Transverse colon (tissue), 4 donors: ENCODE results near the gene ATCAY.

Experiments
- EP300 ChIP-seq: sonication (generic); formaldehyde crosslinking; IDR thresholded peaks from one replicate; pipeline ENCODE4 v1.6.1; 2017; ENCODE audit warnings: antibody characterized with exemption, low read depth
- POLR2A ChIP-seq: fragments of 450-650 bp; IDR thresholded peaks from one replicate; pipeline ENCODE4 v1.6.1; 2016; ENCODE audit warnings: antibody characterized with exemption, mild to moderate bottlenecking, moderate library complexity
- POLR2AphosphoS5 ChIP-seq, 3 donors: sonication (generic); formaldehyde crosslinking; IDR thresholded peaks; one replicate each; pipeline ENCODE4 v1.6.1; 2016; ENCODE audit warnings: antibody characterized with exemption in 3 of 3
- TF ChIP-seq, protein P1 (sequence below), 5 experiments: fragments of 200-600 bp in 3 of 5; fragments of 450-650 bp in 2 of 5; sonication (generic) in 3 of 5; IDR thresholded peaks; 1 replicate in 2 of 5; 2 replicates in 3 of 5; pipeline ENCODE4 v1.5.1; 2016 to 2017; ENCODE audit warnings: antibody characterized with exemption in 5 of 5, inconsistent platforms in 3 of 5, mild to moderate bottlenecking in 2 of 5, moderate library complexity in 1 of 5

DNA sequence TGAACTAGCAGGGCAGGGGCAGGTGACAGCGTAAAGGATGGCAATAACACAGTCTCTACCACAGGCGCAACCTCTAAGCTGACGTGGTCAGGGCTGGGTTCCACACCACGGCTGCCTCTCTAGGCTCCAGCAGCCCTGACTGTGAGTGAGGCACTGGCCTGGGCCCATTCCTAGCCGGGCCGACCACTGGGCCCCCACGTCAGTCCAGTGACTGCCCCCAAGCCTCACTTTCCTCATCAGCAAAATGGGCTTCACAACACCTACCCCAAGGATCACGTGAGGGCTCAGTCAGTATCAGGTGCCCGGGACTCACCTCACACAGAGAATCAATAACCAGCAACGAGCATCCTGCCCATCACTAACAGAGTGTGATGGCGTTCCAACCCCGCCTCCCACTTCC, 16.8 kb upstream of the ATCAY start:
- TF ChIP-seq, protein P1, sequence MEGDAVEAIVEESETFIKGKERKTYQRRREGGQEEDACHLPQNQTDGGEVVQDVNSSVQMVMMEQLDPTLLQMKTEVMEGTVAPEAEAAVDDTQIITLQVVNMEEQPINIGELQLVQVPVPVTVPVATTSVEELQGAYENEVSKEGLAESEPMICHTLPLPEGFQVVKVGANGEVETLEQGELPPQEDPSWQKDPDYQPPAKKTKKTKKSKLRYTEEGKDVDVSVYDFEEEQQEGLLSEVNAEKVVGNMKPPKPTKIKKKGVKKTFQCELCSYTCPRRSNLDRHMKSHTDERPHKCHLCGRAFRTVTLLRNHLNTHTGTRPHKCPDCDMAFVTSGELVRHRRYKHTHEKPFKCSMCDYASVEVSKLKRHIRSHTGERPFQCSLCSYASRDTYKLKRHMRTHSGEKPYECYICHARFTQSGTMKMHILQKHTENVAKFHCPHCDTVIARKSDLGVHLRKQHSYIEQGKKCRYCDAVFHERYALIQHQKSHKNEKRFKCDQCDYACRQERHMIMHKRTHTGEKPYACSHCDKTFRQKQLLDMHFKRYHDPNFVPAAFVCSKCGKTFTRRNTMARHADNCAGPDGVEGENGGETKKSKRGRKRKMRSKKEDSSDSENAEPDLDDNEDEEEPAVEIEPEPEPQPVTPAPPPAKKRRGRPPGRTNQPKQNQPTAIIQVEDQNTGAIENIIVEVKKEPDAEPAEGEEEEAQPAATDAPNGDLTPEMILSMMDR (IDR thresholded peaks at IDR 0.05) = no peak
- TF ChIP-seq POLR2A (no peak), POLR2AphosphoS5 (IDR thresholded peaks at IDR 0.05) (no peak), EP300 (no peak)
